OCI-LY1 (cell line): ENCODE measurements around the gene DMRTC2.

Source experiments
- H2AFZ ChIP-seq: fragments of 200-600 bp; sonication (generic), shearing (Covaris generic); 2 replicates; pipeline ENCODE4 v1.6.0; 2014; ENCODE audit warnings: antibody characterized with exemption, mild to moderate bottlenecking, low read length
- H3F3A ChIP-seq: fragments of 200-600 bp; sonication (generic), shearing (Covaris generic); 2 replicates; pipeline ENCODE4 v1.6.0; 2014; ENCODE audit warnings: mild to moderate bottlenecking, antibody characterized with exemption, low read length, moderate library complexity; ENCODE audit not compliant: insufficient read depth
- H3K27ac ChIP-seq: fragments of 200-600 bp; sonication (generic); 2 replicates; pipeline ENCODE4 v1.5.1; 2014; ENCODE audit warnings: low read length, mixed run types, mild to moderate bottlenecking, low read depth; ENCODE audit not compliant: poor library complexity, severe bottlenecking
- H3K27me3 ChIP-seq: fragments of 200-600 bp; sonication (generic); 2 replicates; pipeline ENCODE4 v1.6.0; 2014; ENCODE audit warnings: antibody characterized with exemption, mild to moderate bottlenecking, low read length, moderate library complexity; ENCODE audit not compliant: insufficient read depth
- H3K36me3 ChIP-seq: fragments of 200-600 bp; sonication (generic); 2 replicates; pipeline ENCODE4 v1.6.1; 2014; ENCODE audit warnings: mild to moderate bottlenecking, antibody characterized with exemption, low read length, moderate library complexity, mixed read lengths; ENCODE audit not compliant: insufficient read depth
- H3K4me1 ChIP-seq: fragments of 200-600 bp; sonication (generic); 2 replicates; pipeline ENCODE4 v1.5.1; 2014; ENCODE audit warnings: mild to moderate bottlenecking, low read length, moderate library complexity; ENCODE audit not compliant: insufficient read depth, severe bottlenecking
- H3K4me2 ChIP-seq: fragments of 200-600 bp; sonication (generic), shearing (Covaris generic); 2 replicates; pipeline ENCODE4 v1.6.1; 2014; ENCODE audit warnings: low read length
- H3K4me3 ChIP-seq: fragments of 200-600 bp; sonication (generic); 2 replicates; pipeline ENCODE4 v1.5.1; 2014; ENCODE audit warnings: low read length, low read depth, mild to moderate bottlenecking, mixed read lengths; ENCODE audit not compliant: poor library complexity, severe bottlenecking
- H3K79me2 ChIP-seq: fragments of 200-600 bp; shearing (Covaris generic); 2 replicates; pipeline ENCODE4 v1.6.1; 2016; ENCODE audit warnings: mixed run types, low read length, mixed read lengths; ENCODE audit not compliant: insufficient read depth
- H3K9ac ChIP-seq: fragments of 200-600 bp; sonication (generic), shearing (Covaris generic); 2 replicates; pipeline ENCODE4 v1.6.1; 2014; ENCODE audit warnings: mild to moderate bottlenecking, low read length, mixed read lengths
- H3K9me2 ChIP-seq: fragments of 200-600 bp; sonication (generic), shearing (Covaris generic); 2 replicates; pipeline ENCODE4 v1.6.1; 2014; ENCODE audit warnings: low read depth, mild to moderate bottlenecking, low read length, mixed read lengths
- H3K9me3 ChIP-seq: fragments of 200-600 bp; shearing (Covaris generic); 2 replicates; pipeline ENCODE4 v1.6.1; 2014; ENCODE audit warnings: low read length, mixed read lengths
- H4K20me1 ChIP-seq: fragments of 200-600 bp; sonication (generic), shearing (Covaris generic); 2 replicates; pipeline ENCODE4 v1.6.0; 2016; ENCODE audit warnings: mild to moderate bottlenecking, low read length; ENCODE audit not compliant: insufficient read depth
- EZH2 ChIP-seq: fragments of 200-600 bp; sonication (generic), shearing (Covaris generic); IDR thresholded peaks from 2 replicates; pipeline ENCODE4 v1.8.0; 2017; ENCODE audit warnings: borderline replicate concordance, mixed run types, mild to moderate bottlenecking, antibody characterized with exemption, low read length, moderate library complexity, mixed read lengths
- TF ChIP-seq, protein P1 (sequence below): fragments of 200-600 bp; sonication (generic), shearing (Covaris generic); IDR thresholded peaks from 2 replicates; pipeline ENCODE4 v1.5.1; 2017; ENCODE audit warnings: mild to moderate bottlenecking, antibody characterized with exemption, low read length, moderate library complexity, mixed read lengths

Gene DMRTC2

DNA sequence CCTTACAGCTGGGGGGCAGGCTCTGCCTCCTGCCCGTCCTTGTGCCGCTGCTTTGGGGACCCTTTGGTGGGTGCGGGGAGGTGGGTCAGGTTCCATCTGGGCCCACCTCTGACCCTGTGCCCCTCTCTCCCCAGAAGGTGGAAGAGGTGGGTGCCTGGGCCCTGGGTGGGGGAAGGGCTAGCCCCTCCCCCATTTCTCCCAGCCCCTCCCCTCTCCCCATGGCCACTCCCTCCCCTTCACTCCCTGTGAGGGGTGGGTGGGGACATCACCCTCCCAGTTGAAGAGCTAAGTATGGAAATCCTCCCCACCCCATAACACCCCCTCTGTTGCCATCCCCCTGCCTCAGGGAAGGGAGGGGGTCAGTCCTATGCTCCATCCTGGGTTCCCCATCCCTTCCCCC, 52.3 kb downstream of the DMRTC2 start:
- Histone ChIP-seq H3K79me2 (no peaks in the 10 kb centered on the region), H3F3A (no peaks in the 10 kb centered on the region), H3K4me1 (no peaks in the 10 kb centered on the region), H3K4me2 (no peak overlapping the region), H3K27me3 (no peaks in the 10 kb centered on the region), H3K4me3 (no peak overlapping the region), H3K9ac (no peak overlapping the region), H3K36me3 (peaks cover 82% of the 10 kb centered on the region), H4K20me1 (no peaks in the 10 kb centered on the region), H3K9me2 (no peaks in the 10 kb centered on the region), H3K27ac (no peak overlapping the region), H2AFZ (no peak overlapping the region), H3K9me3 (no peaks in the 10 kb centered on the region)
- TF ChIP-seq, protein P1, sequence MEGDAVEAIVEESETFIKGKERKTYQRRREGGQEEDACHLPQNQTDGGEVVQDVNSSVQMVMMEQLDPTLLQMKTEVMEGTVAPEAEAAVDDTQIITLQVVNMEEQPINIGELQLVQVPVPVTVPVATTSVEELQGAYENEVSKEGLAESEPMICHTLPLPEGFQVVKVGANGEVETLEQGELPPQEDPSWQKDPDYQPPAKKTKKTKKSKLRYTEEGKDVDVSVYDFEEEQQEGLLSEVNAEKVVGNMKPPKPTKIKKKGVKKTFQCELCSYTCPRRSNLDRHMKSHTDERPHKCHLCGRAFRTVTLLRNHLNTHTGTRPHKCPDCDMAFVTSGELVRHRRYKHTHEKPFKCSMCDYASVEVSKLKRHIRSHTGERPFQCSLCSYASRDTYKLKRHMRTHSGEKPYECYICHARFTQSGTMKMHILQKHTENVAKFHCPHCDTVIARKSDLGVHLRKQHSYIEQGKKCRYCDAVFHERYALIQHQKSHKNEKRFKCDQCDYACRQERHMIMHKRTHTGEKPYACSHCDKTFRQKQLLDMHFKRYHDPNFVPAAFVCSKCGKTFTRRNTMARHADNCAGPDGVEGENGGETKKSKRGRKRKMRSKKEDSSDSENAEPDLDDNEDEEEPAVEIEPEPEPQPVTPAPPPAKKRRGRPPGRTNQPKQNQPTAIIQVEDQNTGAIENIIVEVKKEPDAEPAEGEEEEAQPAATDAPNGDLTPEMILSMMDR = no peak
- TF ChIP-seq EZH2 = no peak

DNA sequence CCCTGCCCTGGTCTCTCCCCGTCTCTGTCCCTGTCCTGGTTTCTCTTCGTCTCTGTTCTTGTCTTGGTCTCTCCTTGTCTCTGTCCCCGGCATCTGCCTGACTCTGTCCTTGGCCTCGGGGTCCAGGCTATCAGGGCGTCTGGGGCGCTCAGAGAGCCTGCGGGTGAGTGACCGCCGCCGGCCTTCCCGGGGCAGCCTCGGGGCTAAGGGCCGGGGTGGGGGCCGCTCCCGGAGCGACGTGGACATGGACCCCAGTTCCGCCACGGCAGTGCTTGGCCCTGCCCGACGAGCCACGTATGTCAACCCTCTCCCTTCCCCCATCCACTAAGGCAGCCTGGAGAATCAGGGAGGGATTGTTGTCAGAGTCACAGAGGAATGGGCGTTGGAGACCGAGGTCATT, 53.0 kb downstream of the DMRTC2 start:
- peaks cover 82% of the 10 kb centered on the region for H3K36me3 ChIP-seq
- H3K27me3 ChIP-seq = no peaks in the 10 kb centered on the region
- no peak overlapping the region for H3K4me3 ChIP-seq
- TF ChIP-seq EZH2 = no peak
- TF ChIP-seq, protein P1 = no peak
- no peak overlapping the region for H3K27ac ChIP-seq
- no peaks in the 10 kb centered on the region for H3K9me3 ChIP-seq
- no peaks in the 10 kb centered on the region for H3K79me2 ChIP-seq
- no peaks in the 10 kb centered on the region for H4K20me1 ChIP-seq
- H3K4me1 ChIP-seq = no peaks in the 10 kb centered on the region
- no peak overlapping the region for H3K4me2 ChIP-seq
- no peaks in the 10 kb centered on the region for H3F3A ChIP-seq
- H3K9ac ChIP-seq = no peak overlapping the region
- H2AFZ ChIP-seq = no peak overlapping the region
- H3K9me2 ChIP-seq = no peaks in the 10 kb centered on the region

DNA sequence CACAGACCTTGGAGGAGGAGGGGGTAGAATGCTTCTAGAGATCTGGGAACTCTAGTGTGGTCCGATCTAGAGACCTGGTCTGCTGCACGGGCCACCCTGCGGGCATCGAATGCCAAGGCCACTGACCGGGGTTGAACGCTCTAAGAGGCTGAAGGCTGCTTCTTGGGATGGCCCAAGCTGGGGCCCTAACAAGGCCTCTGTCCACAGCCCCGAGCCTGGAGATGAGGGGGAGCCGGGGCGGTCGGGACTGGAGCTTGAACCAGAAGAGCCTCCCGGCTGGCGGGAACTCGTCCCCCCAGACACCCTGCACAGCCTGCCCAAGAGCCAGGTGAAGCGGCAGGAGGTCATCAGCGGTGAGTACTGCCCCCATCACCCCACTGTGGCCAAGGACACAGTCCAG, 53.4 kb downstream of the DMRTC2 start:
- H3K9ac ChIP-seq = no peak overlapping the region
- no peaks in the 10 kb centered on the region for H3K9me2 ChIP-seq
- H3K27me3 ChIP-seq = no peaks in the 10 kb centered on the region
- H3F3A ChIP-seq = no peaks in the 10 kb centered on the region
- no peaks in the 10 kb centered on the region for H4K20me1 ChIP-seq
- no peak overlapping the region for H2AFZ ChIP-seq
- no peaks in the 10 kb centered on the region for H3K9me3 ChIP-seq
- no peak overlapping the region for H3K4me2 ChIP-seq
- no peak overlapping the region for H3K4me3 ChIP-seq
- H3K4me1 ChIP-seq = no peaks in the 10 kb centered on the region
- H3K36me3 ChIP-seq = peaks cover 84% of the 10 kb centered on the region
- TF ChIP-seq, protein P1 = no peak
- TF ChIP-seq EZH2 = no peak
- H3K79me2 ChIP-seq = no peaks in the 10 kb centered on the region
- no peak overlapping the region for H3K27ac ChIP-seq
